CD14-positive monocyte (primary cell): ENCODE data around the gene CTBP2. TPM values are rescaled to one million over a fixed set of nuclear protein-coding genes. Genes with fewer than 3 reads are reported as not detected.

ENCODE experiments used
- DNase-seq, 3 donors: peaks; one replicate each; pipeline ENCODE4 v3.0.0-alpha.2; 2011 to 2022
- H2AFZ ChIP-seq: 2 replicates; pipeline ENCODE4 v1.6.0; 2012; ENCODE audit warnings: mild to moderate bottlenecking, low read depth, low read length, inconsistent platforms; ENCODE audit not compliant: insufficient read depth, poor library complexity, severe bottlenecking
- H3K27ac ChIP-seq, 2 donors: 1 replicate in 1 of 2; 2 replicates in 1 of 2; pipeline ENCODE4 v1.5.1; 2012 to 2013; ENCODE audit warnings: low read length in 2 of 2, control low read depth in 1 of 2, inconsistent platforms in 1 of 2, low read depth in 1 of 2, mild to moderate bottlenecking in 1 of 2
- H3K27me3 ChIP-seq, 2 donors: one replicate each; pipeline versions ENCODE4 v1.6.0 to v1.6.1; 2011 to 2013; ENCODE audit warnings: low read length in 2 of 2; ENCODE audit not compliant: control insufficient read depth in 2 of 2, insufficient read depth in 2 of 2
- H3K36me3 ChIP-seq, 2 donors: replicated peaks in 1 of 2; 1 replicate in 1 of 2; 2 replicates in 1 of 2; pipeline versions ENCODE4 v1.5.1 to v1.6.1; 2012 to 2013; ENCODE audit warnings: low read length in 2 of 2, control low read depth in 1 of 2, inconsistent platforms in 1 of 2, mild to moderate bottlenecking in 1 of 2; ENCODE audit not compliant: insufficient read depth in 2 of 2, control insufficient read depth in 1 of 2
- H3K4me1 ChIP-seq, 2 donors: 1 replicate in 1 of 2; 2 replicates in 1 of 2; pipeline versions ENCODE4 v1.5.1 to v1.6.1; 2012 to 2013; ENCODE audit warnings: low read length in 2 of 2, control low read depth in 1 of 2, inconsistent platforms in 1 of 2, mild to moderate bottlenecking in 1 of 2, moderate library complexity in 1 of 2; ENCODE audit not compliant: insufficient read depth in 2 of 2, control insufficient read depth in 1 of 2
- H3K4me2 ChIP-seq: replicated peaks from 2 replicates; pipeline ENCODE3; 2012; ENCODE audit warnings: low read length, moderate library complexity, mild to moderate bottlenecking; ENCODE audit not compliant: poor library complexity, severe bottlenecking; ENCODE audit errors: extremely low read depth
- H3K4me3 ChIP-seq, 3 experiments: fragments of 200-600 bp in 1 of 3; sonication (generic) in 1 of 3; replicated peaks in 1 of 3; 1 replicate in 2 of 3; 2 replicates in 1 of 3; pipeline ENCODE4 v1.5.1; 2011 to 2013; ENCODE audit warnings: low read length in 3 of 3, mild to moderate bottlenecking in 3 of 3, control low read depth in 2 of 3, low read depth in 2 of 3, inconsistent platforms in 1 of 3, moderate library complexity in 1 of 3
- H3K79me2 ChIP-seq: 2 replicates; pipeline ENCODE4 v1.6.0; 2012; ENCODE audit warnings: mild to moderate bottlenecking, control low read depth, inconsistent platforms, low read length, moderate library complexity; ENCODE audit not compliant: insufficient read depth
- H3K9ac ChIP-seq: 2 replicates; pipeline ENCODE4 v1.6.0; 2017; ENCODE audit warnings: low read length, mild to moderate bottlenecking; ENCODE audit not compliant: insufficient read depth, poor library complexity, severe bottlenecking
- H3K9me3 ChIP-seq, 2 donors: replicated peaks in 1 of 2; 1 replicate in 1 of 2; 2 replicates in 1 of 2; pipeline versions ENCODE4 v1.5.1 to v1.6.1; 2012 to 2013; ENCODE audit warnings: low read length in 2 of 2, control low read depth in 1 of 2; ENCODE audit not compliant: control insufficient read depth in 1 of 2, insufficient read depth in 1 of 2
- H4K20me1 ChIP-seq: 2 replicates; pipeline ENCODE4 v1.6.0; 2012; ENCODE audit warnings: mild to moderate bottlenecking, low read length, control low read depth, moderate library complexity; ENCODE audit not compliant: insufficient read depth
- H3K27ac Mint-ChIP-seq, 7 donors: one replicate each; pipeline ENCODE4 v1.8.0; 2020; ENCODE audit warnings: mild to moderate bottlenecking in 7 of 7, mixed read lengths in 7 of 7, moderate library complexity in 6 of 7, inconsistent platforms in 2 of 7
- H3K27me3 Mint-ChIP-seq, 3 donors: one replicate each; pipeline ENCODE4 v1.8.0; 2021 to 2022; ENCODE audit warnings: low read depth in 3 of 3, mild to moderate bottlenecking in 3 of 3, mixed read lengths in 3 of 3, moderate library complexity in 3 of 3, inconsistent platforms in 1 of 3
- H3K36me3 Mint-ChIP-seq, 2 donors: one replicate each; pipeline ENCODE4 v1.8.0; 2020; ENCODE audit warnings: mixed read lengths in 2 of 2, inconsistent platforms in 1 of 2, mild to moderate bottlenecking in 1 of 2
- H3K4me1 Mint-ChIP-seq: one replicate; pipeline ENCODE4 v1.8.0; 2020; ENCODE audit warnings: mild to moderate bottlenecking, mixed read lengths
- H3K4me3 Mint-ChIP-seq, 2 donors: one replicate each; pipeline ENCODE4 v1.8.0; 2020; ENCODE audit warnings: mild to moderate bottlenecking in 2 of 2, mixed read lengths in 2 of 2, moderate library complexity in 1 of 2
- H3K9me3 Mint-ChIP-seq, 7 donors: one replicate each; pipeline ENCODE4 v1.8.0; 2020 to 2022; ENCODE audit warnings: mixed read lengths in 7 of 7, mild to moderate bottlenecking in 6 of 7, moderate library complexity in 6 of 7, inconsistent platforms in 2 of 7
- WGBS: methylation state at CpG from one replicate; pipeline ENCODE4 v1.1.5; 2013; ENCODE audit warnings: missing lambda C conversion rate; ENCODE audit not compliant: insufficient coverage; 5-methylcytosine and 5-hydroxymethylcytosine counted together
- intact Hi-C, 2 donors: fragments of 100-400 bp; cut with micrococcal nuclease; formaldehyde crosslinking; loops; one replicate each; pipeline versions ENCODE4 v1.15.0 to v1.15.1; 2023
- polyA plus RNA-seq, 3 donors: library from polyadenylated mRNA; depleted of rRNA in 1 of 3; unstranded in 2 of 3; stranded (reverse) in 1 of 3; fragments of 300-500 nt in 2 of 3; fragments of >200 nt in 1 of 3; fragmentation: Illumina TruSeq in 2 of 3; gene quantifications; 1 replicate in 2 of 3; 2 replicates in 1 of 3; pipeline ENCODE4 v1.2.3, GENCODE V29; 2012 to 2021
- TF ChIP-seq, protein P1 (sequence below): fragments of 200-600 bp; IDR thresholded peaks from one replicate; pipeline ENCODE4 v1.8.0; 2022; ENCODE audit warnings: antibody characterized with exemption, mild to moderate bottlenecking

Gene CTBP2
- polyA plus RNA-seq, 3 donors: 40.9 to 87.1 (median 41.1) TPM

DNA sequence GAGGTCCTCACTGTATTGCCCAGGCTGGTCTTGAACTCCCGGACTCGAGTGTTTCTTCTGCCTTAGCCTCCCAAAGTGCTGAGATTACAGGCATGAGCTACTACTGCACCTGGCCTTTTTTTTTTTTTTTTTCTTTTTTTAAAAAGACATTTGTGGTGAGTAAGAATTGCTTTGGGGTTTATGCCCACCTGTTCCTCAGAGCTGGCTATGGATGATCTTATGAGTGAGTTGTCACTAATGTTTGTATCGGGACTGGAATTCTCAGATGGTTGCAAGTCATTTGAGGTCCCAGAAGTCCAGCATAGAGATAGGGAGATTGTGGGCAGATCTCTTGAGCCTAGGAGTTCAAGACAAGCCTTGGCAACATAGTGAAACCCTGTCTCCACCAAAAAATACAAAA, 183.2 kb downstream of the CTBP2 start:
- Histone ChIP-seq H3K4me1 (no peaks in the 10 kb centered on the region), H3K27me3 (no peaks in the 10 kb centered on the region), H3K4me2 (no peak overlapping the region), H4K20me1 (peaks cover 41% of the 10 kb centered on the region), H3K79me2 (no peaks in the 10 kb centered on the region), H2AFZ (no peak overlapping the region), H3K9me3 (no peaks in the 10 kb centered on the region), H3K9ac (no peak overlapping the region), H3K4me3 (no peak overlapping the region), H3K36me3 (peaks cover 39 to 87% of the 10 kb centered on the region in 2 donors), H3K27ac (no peak overlapping the region)
- Mint-ChIP-seq H3K4me3 (no peak overlapping the region), H3K36me3 (peaks cover 70 to 79% of the 10 kb centered on the region in 2 donors), H3K9me3 (no peaks in the 10 kb centered on the region), H3K4me1 (peaks cover 11% of the 10 kb centered on the region), H3K27me3 (peaks cover 0 to 2% (median 0%) of the 10 kb centered on the region in 3 donors), H3K27ac (peak overlapping the region in 1 of 7 donors; percentile 41)
- DNase-seq: no peak
- intact Hi-C loops: no loop called here
- whole genome bisulfite sequencing: 100% methylated on average over 1 of the region's 3 CpGs
- TF ChIP-seq, protein P1, sequence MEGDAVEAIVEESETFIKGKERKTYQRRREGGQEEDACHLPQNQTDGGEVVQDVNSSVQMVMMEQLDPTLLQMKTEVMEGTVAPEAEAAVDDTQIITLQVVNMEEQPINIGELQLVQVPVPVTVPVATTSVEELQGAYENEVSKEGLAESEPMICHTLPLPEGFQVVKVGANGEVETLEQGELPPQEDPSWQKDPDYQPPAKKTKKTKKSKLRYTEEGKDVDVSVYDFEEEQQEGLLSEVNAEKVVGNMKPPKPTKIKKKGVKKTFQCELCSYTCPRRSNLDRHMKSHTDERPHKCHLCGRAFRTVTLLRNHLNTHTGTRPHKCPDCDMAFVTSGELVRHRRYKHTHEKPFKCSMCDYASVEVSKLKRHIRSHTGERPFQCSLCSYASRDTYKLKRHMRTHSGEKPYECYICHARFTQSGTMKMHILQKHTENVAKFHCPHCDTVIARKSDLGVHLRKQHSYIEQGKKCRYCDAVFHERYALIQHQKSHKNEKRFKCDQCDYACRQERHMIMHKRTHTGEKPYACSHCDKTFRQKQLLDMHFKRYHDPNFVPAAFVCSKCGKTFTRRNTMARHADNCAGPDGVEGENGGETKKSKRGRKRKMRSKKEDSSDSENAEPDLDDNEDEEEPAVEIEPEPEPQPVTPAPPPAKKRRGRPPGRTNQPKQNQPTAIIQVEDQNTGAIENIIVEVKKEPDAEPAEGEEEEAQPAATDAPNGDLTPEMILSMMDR: no peak

DNA sequence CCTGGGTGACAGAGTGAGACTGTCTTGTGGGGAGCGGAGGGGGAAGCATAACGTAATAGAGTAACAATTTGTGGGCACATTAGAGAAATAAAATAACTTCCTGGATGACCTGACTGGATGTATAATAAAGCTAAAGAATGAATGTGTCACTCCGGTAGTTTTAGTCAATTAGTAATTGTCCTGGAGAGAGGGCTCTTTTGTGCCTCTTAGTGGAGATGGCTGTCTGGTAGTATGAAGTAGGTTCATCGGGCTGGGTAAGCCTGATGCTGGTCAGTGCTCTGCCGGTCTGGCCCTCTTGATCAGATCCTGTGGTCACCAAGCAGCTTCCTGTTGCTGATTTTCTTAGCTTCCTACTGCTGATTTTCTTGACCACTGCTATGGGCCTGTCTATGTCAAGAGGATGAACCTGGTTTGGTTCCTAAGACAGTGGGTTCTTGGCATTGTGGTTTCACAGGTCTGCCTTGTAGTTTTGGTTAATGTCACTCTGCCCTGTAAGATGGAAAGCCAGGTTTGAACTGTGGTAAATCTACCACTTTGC, 184.3 kb downstream of the CTBP2 start:
- H3K4me3 Mint-ChIP-seq: no peak overlapping the region
- no peaks in the 10 kb centered on the region for H3K27me3 ChIP-seq
- intact Hi-C loops: no loop called here
- H3K36me3 Mint-ChIP-seq: peaks cover 67 to 76% of the 10 kb centered on the region in 2 donors
- no peaks in the 10 kb centered on the region for H3K79me2 ChIP-seq
- TF ChIP-seq, protein P1: no peak
- H3K4me1 Mint-ChIP-seq: peaks cover 11% of the 10 kb centered on the region
- no peaks in the 10 kb centered on the region for H3K9me3 Mint-ChIP-seq
- peak overlapping the region in 1 of 2 donors; percentile 42 for H3K27ac ChIP-seq
- peaks cover 0 to 2% (median 0%) of the 10 kb centered on the region in 3 donors for H3K27me3 Mint-ChIP-seq
- no peak overlapping the region for H3K9ac ChIP-seq
- peak overlapping the region in 3 of 7 donors; percentile 32 to 76 (median 55) for H3K27ac Mint-ChIP-seq
- peaks cover 42% of the 10 kb centered on the region for H4K20me1 ChIP-seq
- no peaks in the 10 kb centered on the region for H3K4me1 ChIP-seq
- peaks cover 41 to 88% of the 10 kb centered on the region in 2 donors for H3K36me3 ChIP-seq
- no peaks in the 10 kb centered on the region for H3K9me3 ChIP-seq
- WGBS: 65% methylated on average over 4 of the region's 5 CpGs
- H2AFZ ChIP-seq: no peak overlapping the region
- no peak overlapping the region for H3K4me2 ChIP-seq
- no peak for DNase-seq
- H3K4me3 ChIP-seq: no peak overlapping the region
